HEK293 (cell line): ENCODE results near the gene POLD4.

Experiments
- SP7 ChIP-seq: fragments of 450-650 bp; formaldehyde crosslinking; IDR thresholded peaks from 2 replicates; pipeline ENCODE4 v1.5.1; 2016; ENCODE audit warnings: missing biosample characterization, missing genetic modification characterization
- TF ChIP-seq, protein P1 (sequence below): fragments of 450-650 bp; formaldehyde crosslinking; optimal IDR thresholded peaks from 2 replicates; pipeline ENCODE3; 2016; ENCODE audit warnings: missing biosample characterization, mild to moderate bottlenecking, missing genetic modification characterization
- TF ChIP-seq, protein P2 (sequence below): fragments of 450-650 bp; formaldehyde crosslinking; IDR thresholded peaks from 2 replicates; pipeline ENCODE4 v1.5.1; 2016; ENCODE audit warnings: missing biosample characterization, missing genetic modification characterization
- TF ChIP-seq, protein P3 (sequence below): fragments of 450-650 bp; formaldehyde crosslinking; IDR thresholded peaks from 2 replicates; pipeline ENCODE4 v1.5.1; 2016; ENCODE audit warnings: missing biosample characterization, missing genetic modification characterization

DNA sequence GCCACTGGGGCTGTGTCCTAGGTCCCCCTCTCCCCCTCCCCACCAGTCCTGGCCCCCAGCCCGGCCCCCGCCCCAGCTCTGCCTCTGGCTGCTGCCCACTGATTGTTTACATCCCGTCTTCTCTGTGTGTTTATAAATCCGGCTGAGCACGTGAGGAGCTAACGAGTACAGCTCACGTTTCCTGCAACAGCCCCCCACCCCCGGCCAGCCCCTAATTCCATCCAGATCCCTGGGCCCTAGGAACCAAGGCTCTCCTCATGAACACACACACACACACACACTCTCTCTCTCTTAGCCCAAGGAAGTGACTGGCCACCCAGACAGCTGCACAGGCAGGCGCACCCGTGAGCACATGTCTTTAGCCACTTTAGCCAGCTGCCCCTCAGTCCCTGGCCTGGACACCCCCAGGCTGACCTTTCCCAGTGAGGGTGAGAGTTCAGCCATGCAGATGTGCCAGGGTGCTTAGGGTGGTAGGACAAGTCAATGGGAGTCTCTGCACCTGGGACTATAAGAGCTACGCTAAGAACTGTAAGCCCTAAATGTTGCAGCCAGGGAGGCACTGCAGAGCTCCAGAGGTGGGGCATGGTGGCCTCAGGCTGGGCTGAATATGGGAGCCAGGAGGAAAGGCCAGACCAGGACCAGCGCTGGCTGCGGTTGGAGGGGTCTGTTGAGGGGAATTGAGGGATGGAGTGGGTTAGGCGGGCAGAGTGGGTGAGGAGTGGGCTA lies 17.2 kb upstream of the POLD4 start:
- TF ChIP-seq, protein P1, sequence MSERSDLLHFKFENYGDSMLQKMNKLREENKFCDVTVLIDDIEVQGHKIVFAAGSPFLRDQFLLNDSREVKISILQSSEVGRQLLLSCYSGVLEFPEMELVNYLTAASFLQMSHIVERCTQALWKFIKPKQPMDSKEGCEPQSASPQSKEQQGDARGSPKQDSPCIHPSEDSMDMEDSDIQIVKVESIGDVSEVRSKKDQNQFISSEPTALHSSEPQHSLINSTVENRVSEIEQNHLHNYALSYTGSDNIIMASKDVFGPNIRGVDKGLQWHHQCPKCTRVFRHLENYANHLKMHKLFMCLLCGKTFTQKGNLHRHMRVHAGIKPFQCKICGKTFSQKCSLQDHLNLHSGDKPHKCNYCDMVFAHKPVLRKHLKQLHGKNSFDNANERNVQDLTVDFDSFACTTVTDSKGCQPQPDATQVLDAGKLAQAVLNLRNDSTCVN (tag by site-specific recombination): no peak
- TF ChIP-seq, protein P2, sequence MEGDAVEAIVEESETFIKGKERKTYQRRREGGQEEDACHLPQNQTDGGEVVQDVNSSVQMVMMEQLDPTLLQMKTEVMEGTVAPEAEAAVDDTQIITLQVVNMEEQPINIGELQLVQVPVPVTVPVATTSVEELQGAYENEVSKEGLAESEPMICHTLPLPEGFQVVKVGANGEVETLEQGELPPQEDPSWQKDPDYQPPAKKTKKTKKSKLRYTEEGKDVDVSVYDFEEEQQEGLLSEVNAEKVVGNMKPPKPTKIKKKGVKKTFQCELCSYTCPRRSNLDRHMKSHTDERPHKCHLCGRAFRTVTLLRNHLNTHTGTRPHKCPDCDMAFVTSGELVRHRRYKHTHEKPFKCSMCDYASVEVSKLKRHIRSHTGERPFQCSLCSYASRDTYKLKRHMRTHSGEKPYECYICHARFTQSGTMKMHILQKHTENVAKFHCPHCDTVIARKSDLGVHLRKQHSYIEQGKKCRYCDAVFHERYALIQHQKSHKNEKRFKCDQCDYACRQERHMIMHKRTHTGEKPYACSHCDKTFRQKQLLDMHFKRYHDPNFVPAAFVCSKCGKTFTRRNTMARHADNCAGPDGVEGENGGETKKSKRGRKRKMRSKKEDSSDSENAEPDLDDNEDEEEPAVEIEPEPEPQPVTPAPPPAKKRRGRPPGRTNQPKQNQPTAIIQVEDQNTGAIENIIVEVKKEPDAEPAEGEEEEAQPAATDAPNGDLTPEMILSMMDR (tag by site-specific recombination): no peak
- TF ChIP-seq SP7: no peak
- TF ChIP-seq, protein P3, sequence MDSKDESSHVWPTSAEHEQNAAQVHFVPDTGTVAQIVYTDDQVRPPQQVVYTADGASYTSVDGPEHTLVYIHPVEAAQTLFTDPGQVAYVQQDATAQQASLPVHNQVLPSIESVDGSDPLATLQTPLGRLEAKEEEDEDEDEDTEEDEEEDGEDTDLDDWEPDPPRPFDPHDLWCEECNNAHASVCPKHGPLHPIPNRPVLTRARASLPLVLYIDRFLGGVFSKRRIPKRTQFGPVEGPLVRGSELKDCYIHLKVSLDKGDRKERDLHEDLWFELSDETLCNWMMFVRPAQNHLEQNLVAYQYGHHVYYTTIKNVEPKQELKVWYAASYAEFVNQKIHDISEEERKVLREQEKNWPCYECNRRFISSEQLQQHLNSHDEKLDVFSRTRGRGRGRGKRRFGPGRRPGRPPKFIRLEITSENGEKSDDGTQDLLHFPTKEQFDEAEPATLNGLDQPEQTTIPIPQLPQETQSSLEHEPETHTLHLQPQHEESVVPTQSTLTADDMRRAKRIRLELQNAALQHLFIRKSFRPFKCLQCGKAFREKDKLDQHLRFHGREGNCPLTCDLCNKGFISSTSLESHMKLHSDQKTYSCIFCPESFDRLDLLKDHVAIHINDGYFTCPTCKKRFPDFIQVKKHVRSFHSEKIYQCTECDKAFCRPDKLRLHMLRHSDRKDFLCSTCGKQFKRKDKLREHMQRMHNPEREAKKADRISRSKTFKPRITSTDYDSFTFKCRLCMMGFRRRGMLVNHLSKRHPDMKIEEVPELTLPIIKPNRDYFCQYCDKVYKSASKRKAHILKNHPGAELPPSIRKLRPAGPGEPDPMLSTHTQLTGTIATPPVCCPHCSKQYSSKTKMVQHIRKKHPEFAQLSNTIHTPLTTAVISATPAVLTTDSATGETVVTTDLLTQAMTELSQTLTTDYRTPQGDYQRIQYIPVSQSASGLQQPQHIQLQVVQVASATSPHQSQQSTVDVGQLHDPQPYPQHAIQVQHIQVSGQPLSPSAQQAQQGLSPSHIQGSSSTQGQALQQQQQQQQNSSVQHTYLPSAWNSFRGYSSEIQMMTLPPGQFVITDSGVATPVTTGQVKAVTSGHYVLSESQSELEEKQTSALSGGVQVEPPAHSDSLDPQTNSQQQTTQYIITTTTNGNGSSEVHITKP (tag by site-specific recombination): no peak
